HG03432 (cell line): ENCODE data around the gene CALCOCO1.
"Not testable (repeated sequence)": the region's sequence is repeated elsewhere in the genome, so short reads cannot be mapped to it uniquely, and the experiment has no call there.

Experiments used
- ATAC-seq: cut with Tn5 transposase; IDR thresholded peaks from one replicate; pipeline ENCODE4 v1.9.1; 2021; ENCODE audit warnings: mild to moderate bottlenecking, moderate library complexity; ENCODE audit not compliant: unreplicated experiment

CALCOCO1 gene

DNA sequence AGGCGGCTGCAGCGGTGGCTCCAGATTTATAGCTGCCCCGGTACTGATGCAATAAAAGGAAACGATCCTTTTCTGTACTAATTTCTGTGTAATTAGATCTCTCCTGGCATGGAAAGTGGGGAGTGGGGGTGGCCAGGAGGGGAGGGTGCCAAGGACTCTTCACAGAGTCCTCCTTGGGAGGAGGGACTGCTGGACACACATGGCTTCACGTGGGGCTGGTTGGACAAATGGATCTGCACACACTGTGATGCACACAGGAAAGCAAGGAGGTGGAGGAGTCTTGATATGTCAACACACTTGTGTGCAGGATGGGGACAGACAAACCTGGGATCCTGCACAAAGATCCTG is 27.6 kb downstream of the CALCOCO1 start:
- no peak for ATAC-seq

DNA sequence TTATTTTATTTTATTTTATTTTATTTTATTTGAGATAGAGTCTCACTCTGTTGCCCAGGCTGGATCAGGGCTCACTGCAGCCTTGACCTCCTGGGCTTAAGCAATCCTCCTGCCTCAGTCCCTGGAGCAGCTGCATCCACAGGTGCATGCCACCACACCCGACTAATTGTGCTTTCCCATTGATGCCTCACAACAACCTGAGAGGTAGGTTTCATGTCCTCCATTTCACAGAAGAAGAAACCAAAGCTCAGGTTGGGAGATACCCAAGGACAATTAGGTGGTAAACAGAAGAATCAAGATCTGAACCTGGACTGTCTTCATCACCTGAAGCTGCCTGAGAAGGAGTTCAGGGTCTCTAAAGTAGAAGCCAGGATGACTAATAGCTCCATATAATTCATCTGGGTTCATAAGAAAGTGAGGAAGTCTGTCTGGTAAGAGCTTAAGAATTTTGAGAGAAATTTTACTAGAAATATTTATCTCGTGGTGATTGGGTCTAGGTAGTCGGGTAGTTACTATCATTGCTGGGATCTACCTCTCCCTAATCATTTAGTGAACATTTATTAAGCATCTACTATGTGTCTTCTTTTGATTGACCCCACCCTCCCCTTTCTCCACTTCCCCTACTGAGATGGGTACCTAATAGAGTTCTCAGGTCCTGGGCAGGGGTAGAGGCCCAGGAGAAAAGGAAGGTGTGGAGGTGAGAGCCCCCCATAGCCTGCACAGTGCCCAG is 28.1 kb downstream of the CALCOCO1 start:
- ATAC-seq: no peak

DNA sequence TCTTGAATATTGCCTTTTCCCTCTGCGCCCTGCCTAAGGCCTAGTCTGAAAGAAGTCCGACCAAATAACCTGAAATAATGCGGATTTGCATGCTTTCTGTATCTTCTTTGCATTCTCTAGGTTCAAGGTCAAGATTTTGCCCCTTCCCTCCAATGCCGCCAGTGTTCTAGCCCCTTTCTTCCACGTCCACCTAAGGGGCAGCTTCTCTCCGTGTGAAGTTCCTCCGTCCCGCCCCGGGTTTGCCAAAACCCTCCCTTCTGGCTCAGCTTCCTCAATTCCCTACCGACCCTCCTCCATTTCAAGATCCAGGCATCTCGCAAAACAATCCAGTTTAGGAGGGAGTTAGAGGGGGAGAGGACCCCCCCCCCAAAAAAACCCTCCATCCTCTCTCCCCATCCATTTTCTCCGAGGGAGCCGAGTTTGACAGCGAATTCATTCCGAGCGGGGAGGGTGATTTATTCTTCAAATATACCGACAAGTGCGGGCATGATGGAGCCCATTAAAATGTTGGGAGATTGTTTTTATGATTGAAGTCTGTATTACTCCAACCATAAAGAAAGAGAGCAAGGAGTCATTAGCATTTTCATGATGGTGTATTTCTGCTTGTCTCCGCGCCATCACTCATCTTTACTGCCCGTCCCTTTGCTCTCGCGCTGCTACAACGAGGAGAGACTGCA is 30.5 kb downstream of the CALCOCO1 start:
- no peak for ATAC-seq

DNA sequence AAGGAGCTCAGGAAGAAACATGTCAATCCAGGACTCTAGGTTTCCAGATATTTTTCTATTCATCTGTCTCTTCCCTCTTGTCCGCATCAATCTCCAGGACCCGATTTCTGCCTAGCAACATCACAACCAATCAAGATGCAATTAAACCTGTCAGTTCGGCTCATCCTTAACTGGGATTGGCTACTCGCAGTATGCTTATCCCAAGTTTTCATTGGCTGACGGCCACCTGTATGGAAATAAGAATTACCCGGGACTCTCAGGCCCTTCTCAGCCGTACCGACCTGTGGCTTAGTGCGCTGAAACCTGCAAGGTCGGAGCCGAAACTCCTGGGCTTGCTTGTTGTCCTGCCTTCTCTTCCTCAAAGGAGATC is 31.0 kb downstream of the CALCOCO1 start:
- peak; percentile 39 for ATAC-seq

DNA sequence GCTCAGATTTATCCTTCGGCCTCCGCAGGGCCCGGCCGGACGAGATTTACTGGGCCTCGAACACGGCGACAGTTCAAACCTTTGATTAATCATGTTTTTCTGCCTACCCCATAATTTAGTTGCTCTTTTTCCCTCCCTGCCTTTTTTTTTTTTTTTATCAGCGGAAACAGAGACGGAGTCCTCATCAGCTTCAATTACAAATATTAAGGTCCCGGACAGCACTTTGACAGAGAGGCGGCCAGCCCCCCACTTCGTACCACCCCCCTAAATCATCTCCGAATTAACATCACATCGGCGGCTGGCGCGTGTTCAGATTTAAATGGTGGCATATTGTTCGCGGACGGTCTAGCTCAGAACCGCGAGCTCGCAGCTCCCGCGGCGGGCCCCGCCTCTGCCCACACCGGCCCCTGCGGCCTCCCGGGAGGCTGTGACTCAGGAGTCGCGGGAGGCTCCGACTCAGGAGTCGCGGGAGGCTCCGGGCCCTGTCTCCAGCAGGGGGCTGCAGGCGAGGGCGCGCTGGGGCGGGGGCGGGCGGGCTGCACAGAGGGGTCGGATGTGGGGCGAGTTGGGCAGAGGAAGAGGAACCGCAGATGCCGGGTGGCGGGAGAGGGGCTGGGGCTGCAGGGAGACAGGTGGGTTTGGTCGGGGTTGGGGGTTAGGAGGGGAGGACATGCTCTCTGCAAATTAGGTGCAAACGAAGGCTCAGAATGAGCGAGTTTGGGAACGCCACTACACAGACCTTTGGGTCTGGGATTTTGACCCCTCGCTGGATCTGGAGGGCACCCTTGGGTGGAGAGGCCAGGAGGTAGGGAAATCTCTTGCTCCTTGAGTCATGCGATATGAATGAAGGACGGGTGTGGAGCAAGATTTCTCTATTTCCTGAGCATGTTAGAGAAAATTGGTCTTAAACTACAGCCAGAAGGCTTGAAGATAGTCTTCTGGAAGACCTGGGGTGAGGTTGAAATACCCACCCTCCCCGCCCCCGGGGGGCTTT is 31.8 kb downstream of the CALCOCO1 start:
- no peak for ATAC-seq

DNA sequence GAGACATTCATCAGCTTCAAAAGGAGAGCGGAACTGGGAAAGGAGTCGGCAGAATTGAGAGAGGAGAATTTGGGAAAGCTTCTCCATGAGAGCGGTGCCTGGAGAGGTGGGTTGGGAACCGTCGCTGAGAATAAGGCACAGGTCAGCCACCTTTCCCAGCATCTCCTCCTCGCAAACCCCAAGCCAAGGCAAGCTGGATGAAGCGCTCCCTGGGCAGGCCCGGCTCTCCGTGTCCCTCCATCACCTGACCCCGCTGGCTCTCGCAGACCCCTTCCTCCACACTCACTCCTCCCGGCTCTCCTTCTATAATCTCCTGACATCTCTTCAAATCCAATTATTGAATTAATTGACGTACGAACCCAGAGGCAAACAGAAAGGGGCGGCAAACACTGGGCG is 32.5 kb downstream of the CALCOCO1 start:
- no peak for ATAC-seq

DNA sequence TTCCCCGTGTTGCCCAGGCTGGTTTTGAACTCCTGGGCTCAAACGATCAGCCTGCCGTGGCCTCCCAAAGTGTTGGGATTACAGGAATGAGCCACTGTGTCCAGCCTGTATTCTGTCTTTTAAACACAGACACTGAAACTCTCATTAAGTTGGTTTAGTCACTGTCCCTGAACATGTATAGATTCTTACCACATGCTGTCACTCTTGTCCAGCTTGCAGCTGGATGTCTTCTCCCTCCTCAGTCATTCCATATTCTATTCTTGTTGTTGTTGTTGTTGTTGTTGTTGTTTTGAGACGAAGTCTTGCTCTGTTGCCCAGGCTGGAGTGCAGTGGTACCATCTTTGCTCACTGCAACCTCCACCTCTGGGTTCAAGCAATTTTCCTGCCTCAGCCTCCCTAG is 39.1 kb downstream of the CALCOCO1 start:
- ATAC-seq: no peak

DNA sequence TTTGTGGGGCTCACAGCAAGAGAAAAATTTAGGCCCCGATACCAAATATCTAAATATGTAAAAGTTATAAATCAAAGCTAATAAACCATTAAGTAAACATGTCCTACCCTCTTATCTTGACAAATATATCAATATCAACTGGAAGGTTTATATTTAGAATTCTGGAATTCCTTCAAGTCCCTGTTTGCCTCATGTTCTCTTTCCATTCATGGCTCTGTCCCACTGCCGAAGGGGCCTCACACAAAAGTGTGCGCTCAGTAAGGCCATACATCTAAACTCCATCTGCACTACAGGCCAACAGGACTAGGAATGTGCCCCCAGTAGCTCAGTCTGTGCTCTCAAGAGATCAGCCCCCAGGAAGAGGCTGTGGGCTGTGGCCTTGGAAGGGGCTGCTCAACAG is 40.8 kb downstream of the CALCOCO1 start:
- no peak for ATAC-seq

DNA sequence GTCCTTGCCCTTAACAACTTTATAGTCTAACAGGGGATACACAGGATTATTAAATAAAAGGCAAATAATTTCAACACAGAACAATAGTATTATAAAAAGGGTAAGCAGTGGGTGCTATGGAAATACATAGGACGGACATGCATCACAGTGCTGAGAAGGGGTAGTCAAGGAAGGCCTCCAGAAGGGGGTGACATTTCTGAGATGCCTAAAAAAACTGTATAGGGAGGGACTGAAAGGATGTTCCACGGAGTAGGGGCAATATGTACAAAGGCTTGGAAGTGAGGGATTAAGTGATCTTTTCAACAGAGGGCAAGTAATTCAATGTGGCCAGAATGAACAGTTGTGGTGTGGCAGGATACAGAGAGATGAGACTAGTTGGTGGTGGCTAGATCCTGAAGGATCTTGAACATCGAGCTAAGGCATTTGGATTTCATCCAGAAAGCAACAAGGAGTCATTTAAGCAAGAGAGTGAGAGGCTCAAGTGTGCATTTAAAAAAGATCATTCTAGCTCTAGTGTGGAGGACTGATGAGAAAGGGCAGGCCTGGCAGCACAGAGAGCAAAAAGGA is 42.5 kb downstream of the CALCOCO1 start:
- no peak for ATAC-seq

DNA sequence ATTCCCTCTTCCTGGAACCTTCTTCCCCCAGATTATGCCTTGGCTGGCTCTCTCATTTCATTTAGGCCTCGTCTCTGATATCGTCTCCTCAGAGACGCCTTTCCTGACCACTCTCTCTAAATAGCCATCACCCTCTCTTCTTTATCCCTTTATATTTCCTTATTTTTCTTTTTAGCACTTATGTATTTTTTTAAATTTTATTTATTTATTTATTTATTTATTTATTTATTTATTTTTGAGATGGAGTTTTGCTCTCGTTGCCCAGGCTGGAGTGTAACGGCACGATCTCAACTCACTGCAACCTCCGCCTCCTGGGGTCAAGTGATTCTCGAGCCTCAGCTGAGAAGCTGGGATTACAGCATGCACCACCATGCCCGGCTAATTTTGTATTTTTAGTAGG is 43.3 kb downstream of the CALCOCO1 start:
- ATAC-seq: no peak

DNA sequence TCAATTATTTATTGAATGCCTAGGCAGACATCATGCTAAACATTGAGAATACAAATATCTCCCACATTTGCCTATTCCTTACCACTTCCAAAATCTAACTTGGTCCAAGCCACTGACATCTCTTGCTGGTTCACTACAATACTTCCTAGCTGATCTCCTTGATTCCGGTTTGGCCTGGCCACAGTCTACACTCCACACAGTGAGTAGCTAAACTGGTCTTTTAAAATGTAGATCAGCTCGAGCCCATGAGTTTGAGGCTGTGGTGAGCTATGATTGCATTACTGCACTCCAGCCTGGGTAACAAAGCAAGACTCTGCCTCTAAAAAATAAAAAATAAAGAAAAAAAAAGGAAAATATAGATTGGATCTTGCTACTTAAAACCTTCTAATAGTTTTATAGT is 43.8 kb downstream of the CALCOCO1 start:
- ATAC-seq: no peak

DNA sequence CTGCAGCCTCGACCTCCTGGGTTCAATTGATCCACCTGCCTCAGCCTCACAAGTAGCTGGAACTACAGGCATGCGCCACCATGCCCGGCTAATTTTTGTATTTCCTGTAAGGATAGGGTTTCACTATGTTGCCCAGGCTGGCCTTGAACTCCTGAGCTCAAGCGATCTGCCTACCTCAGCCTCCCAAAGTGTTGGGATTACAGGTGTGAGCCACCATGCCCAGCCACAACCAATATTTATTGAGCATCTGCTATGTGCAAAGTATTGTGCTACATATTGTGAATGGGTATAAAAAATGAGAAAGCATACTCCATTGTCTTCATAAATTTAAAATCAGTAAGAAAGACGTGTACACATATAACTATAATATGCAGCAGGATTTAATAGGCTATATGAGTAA is 47.2 kb downstream of the CALCOCO1 start:
- ATAC-seq: not testable (repeated sequence)

DNA sequence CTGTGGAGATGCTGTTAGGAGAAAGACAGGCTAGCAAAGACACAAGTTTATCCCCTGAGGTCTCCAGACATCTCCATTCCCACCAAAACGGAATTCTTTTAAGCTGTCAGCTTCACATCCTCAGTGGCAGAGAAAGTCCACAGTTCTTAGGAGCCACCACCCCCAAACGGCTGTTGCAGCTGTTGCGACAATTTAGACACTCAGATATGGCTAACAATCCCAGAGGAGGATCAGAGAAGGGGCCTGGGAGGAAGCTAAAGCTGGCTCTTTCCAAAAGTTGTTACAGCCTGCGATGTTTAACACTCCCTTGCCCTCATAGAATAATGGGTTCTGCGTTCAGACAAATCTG is 49.5 kb downstream of the CALCOCO1 start:
- no peak for ATAC-seq

DNA sequence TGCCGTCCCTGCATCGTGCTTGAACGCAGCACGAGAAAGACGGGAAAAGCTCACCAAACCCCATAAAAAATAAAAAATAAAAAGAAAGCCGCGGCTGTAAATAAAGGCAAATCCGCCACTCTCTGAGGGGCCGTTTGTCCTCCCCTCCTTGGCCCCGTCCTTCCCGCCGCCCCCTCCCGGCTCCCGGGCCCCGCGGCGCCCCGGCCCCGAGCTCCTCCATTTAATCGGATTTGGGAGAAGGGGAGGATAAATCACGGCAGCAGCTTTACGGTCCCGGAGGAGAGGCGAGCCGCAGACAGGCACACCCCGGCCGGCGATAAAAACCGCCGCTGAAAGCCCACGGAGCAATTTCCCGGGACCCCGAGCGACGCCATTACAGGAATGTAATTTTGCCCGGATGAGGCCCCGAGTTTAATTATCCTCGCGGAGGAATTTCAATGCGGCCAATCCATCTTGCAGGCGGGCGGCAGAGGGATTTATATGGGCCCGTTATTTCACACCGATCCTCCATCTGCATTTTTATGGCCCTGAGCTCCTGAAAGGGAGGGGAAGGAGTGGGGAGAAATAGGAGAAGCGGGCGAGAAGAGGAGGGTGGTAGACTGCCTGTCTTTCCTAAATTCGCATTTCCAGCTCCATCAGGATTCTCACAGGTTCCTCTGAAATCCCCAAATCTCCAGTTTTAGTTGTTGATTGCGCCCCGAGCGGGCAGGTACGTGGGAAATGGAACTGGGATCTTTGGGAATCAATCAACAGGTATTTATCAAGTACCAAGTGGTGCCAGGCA is 50.0 kb downstream of the CALCOCO1 start:
- ATAC-seq: no peak

DNA sequence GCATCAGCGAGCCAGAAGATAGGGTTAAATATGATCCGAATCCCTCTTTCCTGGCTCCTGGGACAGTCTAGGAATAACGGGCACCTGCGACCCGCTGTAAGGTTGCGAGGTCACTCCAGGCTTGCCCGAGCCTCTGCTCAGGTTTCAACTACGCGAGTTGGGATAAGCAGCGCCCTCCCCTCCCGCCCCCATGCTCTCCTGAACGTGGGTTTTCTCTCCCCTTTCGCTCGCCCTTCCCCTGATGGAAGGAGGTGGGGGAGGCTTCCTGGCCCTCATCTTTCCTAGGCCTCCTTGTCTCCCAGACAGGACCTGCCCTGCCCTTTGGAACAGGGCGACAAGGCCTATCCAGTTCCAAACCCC is 50.6 kb downstream of the CALCOCO1 start:
- no peak for ATAC-seq

DNA sequence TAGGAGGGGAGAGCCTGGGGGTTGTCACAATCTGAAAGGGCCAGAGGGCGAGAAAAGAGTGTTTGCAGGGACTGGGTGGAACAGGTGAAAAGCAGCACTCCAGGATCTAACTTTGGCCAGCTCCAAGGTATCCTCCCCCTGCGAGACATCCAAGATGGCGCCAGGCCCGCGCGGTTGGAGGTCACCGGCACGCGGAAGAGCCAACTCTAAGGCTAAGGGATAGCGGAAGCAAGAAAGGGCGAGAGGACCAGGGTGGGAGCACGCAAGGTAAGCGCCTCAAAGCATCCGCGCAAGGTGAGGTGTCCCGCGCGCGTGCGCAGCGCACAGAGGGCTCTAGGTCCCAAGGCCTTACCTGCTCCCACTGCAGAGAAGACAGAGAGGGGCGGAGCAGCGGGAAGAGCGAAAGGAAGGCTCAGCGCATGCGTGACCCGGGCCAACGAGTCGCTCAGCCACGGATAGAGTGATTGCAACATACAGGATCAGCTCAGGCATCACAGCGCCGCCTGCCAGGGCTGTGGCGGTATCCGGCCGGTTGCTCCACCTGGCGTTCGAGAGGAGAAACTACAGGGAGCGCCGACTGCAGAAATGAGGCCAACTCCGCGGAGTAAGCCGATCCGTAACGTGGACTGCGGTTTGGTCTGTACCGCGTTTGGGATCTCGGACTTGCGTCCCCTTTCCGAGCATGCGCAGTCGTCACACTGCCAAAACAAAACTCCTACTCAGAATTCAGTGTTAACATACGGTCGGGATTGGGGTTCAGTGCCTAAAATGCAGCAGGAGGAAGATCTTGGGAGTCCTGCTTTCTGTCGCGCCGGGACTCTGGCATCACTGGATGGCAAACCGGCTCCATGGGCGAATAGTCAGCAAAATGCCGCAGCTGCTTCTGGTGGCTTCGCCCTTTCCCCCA is 51.3 kb downstream of the CALCOCO1 start, which contains the start of gene ATP5MC2:
ATP5MC2 (minus strand) TSS at position 383 of the 907 bp plus-strand sequence. CDS start 3,469 bp downstream, outside the sequence.
- ATAC-seq: peak; percentile 95

DNA sequence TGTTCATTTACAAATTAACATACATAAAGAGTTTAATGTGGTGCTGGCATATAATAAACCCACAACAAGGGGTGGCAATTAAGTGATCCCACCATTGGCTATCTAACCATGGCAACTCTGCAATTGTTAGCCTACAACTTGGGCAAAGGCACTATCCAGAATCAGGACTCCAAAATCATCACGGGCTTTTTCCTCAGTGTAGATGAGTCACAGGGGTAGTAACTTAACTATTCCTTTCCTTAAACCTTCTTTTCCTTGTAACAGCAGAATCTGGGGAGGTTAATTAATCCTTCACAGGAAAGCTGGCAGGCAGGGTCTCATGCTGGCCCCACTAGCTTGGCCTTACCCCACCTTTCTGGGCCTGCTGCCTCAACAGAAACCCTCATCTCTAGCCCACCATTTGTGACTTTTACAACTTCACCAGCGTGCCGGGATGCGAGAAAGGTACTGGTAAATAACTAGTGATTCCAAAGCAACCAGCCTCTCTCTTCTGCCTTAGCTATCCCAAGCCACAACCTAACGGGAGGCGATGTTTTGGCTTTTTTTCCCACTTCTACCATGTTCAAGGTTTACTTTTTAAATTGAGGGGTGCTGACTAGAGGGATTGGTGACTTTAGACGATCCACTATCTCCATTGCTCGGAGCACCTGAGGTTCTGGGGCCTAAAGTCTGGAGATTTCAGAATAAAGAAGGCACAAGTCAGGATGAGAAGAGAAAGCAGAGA is 52.1 kb downstream of the CALCOCO1 start:
- no peak for ATAC-seq

DNA sequence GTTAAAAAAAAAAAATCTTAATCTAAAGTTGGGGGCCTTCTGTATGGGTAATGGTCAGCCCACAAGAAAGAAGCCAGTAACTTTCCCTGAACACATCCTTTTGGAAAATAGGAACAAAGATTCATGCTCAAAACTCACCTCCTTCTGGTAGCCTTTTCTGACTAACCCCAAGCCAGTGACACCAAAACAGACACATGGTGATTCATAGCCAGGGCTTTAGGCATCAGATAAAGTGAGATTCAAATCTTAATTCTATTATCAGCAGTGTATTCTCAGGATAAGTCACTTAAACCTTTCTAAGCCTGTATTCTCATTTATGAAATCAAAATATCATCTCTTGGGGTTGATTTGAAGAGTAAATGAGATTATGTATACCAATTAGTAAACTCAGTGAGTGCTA is 56.3 kb downstream of the CALCOCO1 start:
- no peak for ATAC-seq

DNA sequence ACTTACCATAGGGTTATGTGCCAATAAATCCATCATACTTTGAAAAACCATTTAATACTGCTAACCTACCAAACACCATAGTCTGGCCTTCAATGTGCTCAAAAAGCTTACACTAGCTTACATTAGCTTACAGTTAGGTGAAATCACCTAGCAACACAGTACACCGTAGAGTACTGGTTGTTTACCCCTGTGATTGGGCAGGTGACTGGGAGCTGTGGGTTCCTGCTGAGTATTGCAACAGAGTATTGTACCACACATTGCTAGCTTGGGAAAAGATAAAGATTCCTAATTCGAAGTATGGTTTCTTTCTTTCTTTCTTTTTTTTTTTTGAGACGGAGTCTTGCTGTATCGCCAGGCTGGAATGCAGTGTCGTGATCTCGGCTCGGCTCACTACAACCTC is 56.9 kb downstream of the CALCOCO1 start:
- no peak for ATAC-seq
